ENCODE data around the gene PTPA. TPM values are rescaled to one million over a fixed set of nuclear protein-coding genes. Genes with fewer than 3 reads are reported as not detected.

PTPA gene
- total and polyA plus RNA-seq, 9 of the 15 experiments (the other 6 are each of a cell fraction or from before 2014, with no cell fraction given), result 1.7 to 121 (median 72.6) TPM

DNA sequence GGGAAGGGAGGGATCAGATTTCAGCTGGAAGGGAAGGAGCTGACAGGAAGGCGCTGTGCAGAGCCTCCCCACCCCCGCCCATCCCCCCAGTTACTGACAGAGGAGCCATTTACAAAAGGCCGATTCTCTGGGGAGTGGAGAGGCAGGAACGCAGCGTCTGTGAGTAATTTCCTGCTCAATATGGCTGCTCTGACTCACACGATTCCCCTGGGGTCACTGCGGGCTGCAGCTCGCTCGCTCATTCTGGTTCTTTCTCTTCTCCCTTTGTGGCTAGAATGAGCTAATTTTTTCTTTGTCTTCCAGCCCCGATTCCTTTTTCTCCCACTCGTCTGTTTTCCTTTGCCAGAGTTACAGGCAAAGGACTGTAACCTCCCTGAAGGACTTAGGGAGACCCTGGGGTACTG lies 28.8 kb downstream of the PTPA start (continued):
- TF ChIP-seq, protein P1, sequence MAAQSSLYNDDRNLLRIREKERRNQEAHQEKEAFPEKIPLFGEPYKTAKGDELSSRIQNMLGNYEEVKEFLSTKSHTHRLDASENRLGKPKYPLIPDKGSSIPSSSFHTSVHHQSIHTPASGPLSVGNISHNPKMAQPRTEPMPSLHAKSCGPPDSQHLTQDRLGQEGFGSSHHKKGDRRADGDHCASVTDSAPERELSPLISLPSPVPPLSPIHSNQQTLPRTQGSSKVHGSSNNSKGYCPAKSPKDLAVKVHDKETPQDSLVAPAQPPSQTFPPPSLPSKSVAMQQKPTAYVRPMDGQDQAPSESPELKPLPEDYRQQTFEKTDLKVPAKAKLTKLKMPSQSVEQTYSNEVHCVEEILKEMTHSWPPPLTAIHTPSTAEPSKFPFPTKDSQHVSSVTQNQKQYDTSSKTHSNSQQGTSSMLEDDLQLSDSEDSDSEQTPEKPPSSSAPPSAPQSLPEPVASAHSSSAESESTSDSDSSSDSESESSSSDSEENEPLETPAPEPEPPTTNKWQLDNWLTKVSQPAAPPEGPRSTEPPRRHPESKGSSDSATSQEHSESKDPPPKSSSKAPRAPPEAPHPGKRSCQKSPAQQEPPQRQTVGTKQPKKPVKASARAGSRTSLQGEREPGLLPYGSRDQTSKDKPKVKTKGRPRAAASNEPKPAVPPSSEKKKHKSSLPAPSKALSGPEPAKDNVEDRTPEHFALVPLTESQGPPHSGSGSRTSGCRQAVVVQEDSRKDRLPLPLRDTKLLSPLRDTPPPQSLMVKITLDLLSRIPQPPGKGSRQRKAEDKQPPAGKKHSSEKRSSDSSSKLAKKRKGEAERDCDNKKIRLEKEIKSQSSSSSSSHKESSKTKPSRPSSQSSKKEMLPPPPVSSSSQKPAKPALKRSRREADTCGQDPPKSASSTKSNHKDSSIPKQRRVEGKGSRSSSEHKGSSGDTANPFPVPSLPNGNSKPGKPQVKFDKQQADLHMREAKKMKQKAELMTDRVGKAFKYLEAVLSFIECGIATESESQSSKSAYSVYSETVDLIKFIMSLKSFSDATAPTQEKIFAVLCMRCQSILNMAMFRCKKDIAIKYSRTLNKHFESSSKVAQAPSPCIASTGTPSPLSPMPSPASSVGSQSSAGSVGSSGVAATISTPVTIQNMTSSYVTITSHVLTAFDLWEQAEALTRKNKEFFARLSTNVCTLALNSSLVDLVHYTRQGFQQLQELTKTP (IDR thresholded peaks at IDR 0.05; ENCODE audit: low read depth in 1 of 2, partially characterized antibody in 2 of 2), result peak in 1 of 2 experiments; percentile 87
- TF ChIP-seq, protein P2, sequence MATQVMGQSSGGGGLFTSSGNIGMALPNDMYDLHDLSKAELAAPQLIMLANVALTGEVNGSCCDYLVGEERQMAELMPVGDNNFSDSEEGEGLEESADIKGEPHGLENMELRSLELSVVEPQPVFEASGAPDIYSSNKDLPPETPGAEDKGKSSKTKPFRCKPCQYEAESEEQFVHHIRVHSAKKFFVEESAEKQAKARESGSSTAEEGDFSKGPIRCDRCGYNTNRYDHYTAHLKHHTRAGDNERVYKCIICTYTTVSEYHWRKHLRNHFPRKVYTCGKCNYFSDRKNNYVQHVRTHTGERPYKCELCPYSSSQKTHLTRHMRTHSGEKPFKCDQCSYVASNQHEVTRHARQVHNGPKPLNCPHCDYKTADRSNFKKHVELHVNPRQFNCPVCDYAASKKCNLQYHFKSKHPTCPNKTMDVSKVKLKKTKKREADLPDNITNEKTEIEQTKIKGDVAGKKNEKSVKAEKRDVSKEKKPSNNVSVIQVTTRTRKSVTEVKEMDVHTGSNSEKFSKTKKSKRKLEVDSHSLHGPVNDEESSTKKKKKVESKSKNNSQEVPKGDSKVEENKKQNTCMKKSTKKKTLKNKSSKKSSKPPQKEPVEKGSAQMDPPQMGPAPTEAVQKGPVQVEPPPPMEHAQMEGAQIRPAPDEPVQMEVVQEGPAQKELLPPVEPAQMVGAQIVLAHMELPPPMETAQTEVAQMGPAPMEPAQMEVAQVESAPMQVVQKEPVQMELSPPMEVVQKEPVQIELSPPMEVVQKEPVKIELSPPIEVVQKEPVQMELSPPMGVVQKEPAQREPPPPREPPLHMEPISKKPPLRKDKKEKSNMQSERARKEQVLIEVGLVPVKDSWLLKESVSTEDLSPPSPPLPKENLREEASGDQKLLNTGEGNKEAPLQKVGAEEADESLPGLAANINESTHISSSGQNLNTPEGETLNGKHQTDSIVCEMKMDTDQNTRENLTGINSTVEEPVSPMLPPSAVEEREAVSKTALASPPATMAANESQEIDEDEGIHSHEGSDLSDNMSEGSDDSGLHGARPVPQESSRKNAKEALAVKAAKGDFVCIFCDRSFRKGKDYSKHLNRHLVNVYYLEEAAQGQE (IDR thresholded peaks at IDR 0.05; ENCODE audit: borderline replicate concordance), result peak; percentile 18; the same call in 1 of the 2 replicates
- TF ChIP-seq, protein P2 (CRISPR knock-in tag; IDR thresholded peaks at IDR 0.05; ENCODE audit: low read depth), result no peak
- TF ChIP-seq NR2C1 (IDR thresholded peaks at IDR 0.05), result peak; percentile 58; the same call in 1 of the 2 replicates
- peak; percentile 39; the same call in 1 of the 2 replicates for TF ChIP-seq NR2C1 (tag; IDR thresholded peaks at IDR 0.05)
- TF ChIP-seq PYGO2 (tag; IDR thresholded peaks at IDR 0.05), result no peak
- no peak for TF ChIP-seq ZNF507 (tag; conservative IDR thresholded peaks at IDR 0.05)
- TF ChIP-seq TARDBP (IDR thresholded peaks at IDR 0.05), result 0 out of 2 replicates have a peak, but pooled peaks have one; percentile 5
- peak; percentile 39 to 40; a peak in 1 of 4 replicates for TF ChIP-seq FOXK2 (conservative IDR thresholded peaks at IDR 0.05 in 1 of 2, IDR thresholded peaks at IDR 0.05 in 1 of 2; ENCODE audit: low read depth in 2 of 2)
- TF ChIP-seq RCOR1 (IDR thresholded peaks at IDR 0.05; ENCODE audit: borderline replicate concordance in 1 of 2, low read depth in 2 of 2, low read length in 2 of 2), result peak in 1 of 2 experiments; percentile 69; a peak in 1 of 4 replicates
- TF ChIP-seq TOE1 (IDR thresholded peaks at IDR 0.05; ENCODE audit: borderline replicate concordance), result no peak
- TF ChIP-seq TOE1 (CRISPR knock-in tag; IDR thresholded peaks at IDR 0.05; ENCODE audit: borderline replicate concordance, low read depth), result no peak
- TF ChIP-seq LEF1 (IDR thresholded peaks at IDR 0.05), result peak; percentile 70; the same call in 1 of the 2 replicates
- TF ChIP-seq, protein P3, sequence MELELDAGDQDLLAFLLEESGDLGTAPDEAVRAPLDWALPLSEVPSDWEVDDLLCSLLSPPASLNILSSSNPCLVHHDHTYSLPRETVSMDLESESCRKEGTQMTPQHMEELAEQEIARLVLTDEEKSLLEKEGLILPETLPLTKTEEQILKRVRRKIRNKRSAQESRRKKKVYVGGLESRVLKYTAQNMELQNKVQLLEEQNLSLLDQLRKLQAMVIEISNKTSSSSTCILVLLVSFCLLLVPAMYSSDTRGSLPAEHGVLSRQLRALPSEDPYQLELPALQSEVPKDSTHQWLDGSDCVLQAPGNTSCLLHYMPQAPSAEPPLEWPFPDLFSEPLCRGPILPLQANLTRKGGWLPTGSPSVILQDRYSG (tag; conservative IDR thresholded peaks at IDR 0.05; ENCODE audit: low read depth), result 0 out of 2 replicates have a peak, but pooled peaks have one; percentile 26
